ENCODE results near the gene IFT52. TPM values are rescaled to one million over a fixed set of nuclear protein-coding genes. Genes with fewer than 3 reads are reported as not detected.

The IFT52 gene
- total and polyA plus RNA-seq, 9 donors: 24.3 to 37.0 (median 28.6) TPM

- WGBS (ENCODE audit: insufficient coverage): 78% methylated on average over 18 of the region's 18 CpGs
- Histone ChIP-seq H3K4me3 (ENCODE audit: low read length) (no peak overlapping the region), H3K4me1 (ENCODE audit: control insufficient read depth, insufficient read depth, low read length) (no peaks in the 10 kb centered on the region), H3K27me3 (ENCODE audit: control insufficient read depth, insufficient read depth, low read length) (no peaks in the 10 kb centered on the region), H3K27ac (ENCODE audit: low read length) (no peak overlapping the region), H3K9me3 (replicated peaks; ENCODE audit: control insufficient read depth, low read depth, low read length) (no peaks in the 10 kb centered on the region), H3K36me3 (ENCODE audit: control insufficient read depth, insufficient read depth, low read length) (no peaks in the 10 kb centered on the region)
- DNase-seq: no peak
These were observed 25.6 kb upstream of the IFT52 start for GRCh38 chr20:43564993-43565757.

- no peaks in the 10 kb centered on the region for H3K9me3 ChIP-seq (replicated peaks; ENCODE audit: control insufficient read depth, low read depth, low read length)
- H3K36me3 ChIP-seq (ENCODE audit: control insufficient read depth, insufficient read depth, low read length): no peaks in the 10 kb centered on the region
- H3K27me3 ChIP-seq (ENCODE audit: control insufficient read depth, insufficient read depth, low read length): no peaks in the 10 kb centered on the region
- no peak for DNase-seq
- H3K27ac ChIP-seq (ENCODE audit: low read length): no peak overlapping the region
- 84% methylated on average over 4 of the region's 4 CpGs for WGBS (ENCODE audit: insufficient coverage)
- no peaks in the 10 kb centered on the region for H3K4me1 ChIP-seq (ENCODE audit: control insufficient read depth, insufficient read depth, low read length)
- no peak overlapping the region for H3K4me3 ChIP-seq (ENCODE audit: low read length)
These were observed 25.0 kb upstream of the IFT52 start for GRCh38 chr20:43565758-43566104.

- no peak for DNase-seq
- Histone ChIP-seq H3K27ac (ENCODE audit: low read length) (no peak overlapping the region), H3K27me3 (ENCODE audit: control insufficient read depth, insufficient read depth, low read length) (no peaks in the 10 kb centered on the region), H3K9me3 (replicated peaks; ENCODE audit: control insufficient read depth, low read depth, low read length) (no peaks in the 10 kb centered on the region), H3K4me3 (ENCODE audit: low read length) (no peak overlapping the region), H3K36me3 (ENCODE audit: control insufficient read depth, insufficient read depth, low read length) (no peaks in the 10 kb centered on the region), H3K4me1 (ENCODE audit: control insufficient read depth, insufficient read depth, low read length) (no peaks in the 10 kb centered on the region)
- WGBS (ENCODE audit: insufficient coverage): 79% methylated on average over 5 of the region's 9 CpGs
These were observed 23.3 kb upstream of the IFT52 start for GRCh38 chr20:43567477-43567876.

GRCh38 chr20:43568706-43569105 lies 22.0 kb upstream of the IFT52 start:
- H3K4me1 ChIP-seq (ENCODE audit: control insufficient read depth, insufficient read depth, low read length): no peaks in the 10 kb centered on the region
- 79% methylated on average over 3 of the region's 4 CpGs for WGBS (ENCODE audit: insufficient coverage)
- DNase-seq: no peak
- H3K27me3 ChIP-seq (ENCODE audit: control insufficient read depth, insufficient read depth, low read length): no peaks in the 10 kb centered on the region
- H3K27ac ChIP-seq (ENCODE audit: low read length): no peak overlapping the region
- no peaks in the 10 kb centered on the region for H3K36me3 ChIP-seq (ENCODE audit: control insufficient read depth, insufficient read depth, low read length)
- H3K4me3 ChIP-seq (ENCODE audit: low read length): no peak overlapping the region
- H3K9me3 ChIP-seq (replicated peaks; ENCODE audit: control insufficient read depth, low read depth, low read length): no peaks in the 10 kb centered on the region

- 97% methylated on average over 6 of the region's 10 CpGs for WGBS (ENCODE audit: insufficient coverage)
- no peak for DNase-seq
- no peaks in the 10 kb centered on the region for H3K4me1 ChIP-seq (ENCODE audit: control insufficient read depth, insufficient read depth, low read length)
- no peaks in the 10 kb centered on the region for H3K36me3 ChIP-seq (ENCODE audit: control insufficient read depth, insufficient read depth, low read length)
- no peaks in the 10 kb centered on the region for H3K27me3 ChIP-seq (ENCODE audit: control insufficient read depth, insufficient read depth, low read length)
- H3K4me3 ChIP-seq (ENCODE audit: low read length): no peak overlapping the region
- no peak overlapping the region for H3K27ac ChIP-seq (ENCODE audit: low read length)
- no peaks in the 10 kb centered on the region for H3K9me3 ChIP-seq (replicated peaks; ENCODE audit: control insufficient read depth, low read depth, low read length)
These were observed 21.5 kb upstream of the IFT52 start for GRCh38 chr20:43569282-43569681.

- 82% methylated on average over 8 of the region's 10 CpGs for WGBS (ENCODE audit: insufficient coverage)
- Histone ChIP-seq H3K9me3 (replicated peaks; ENCODE audit: control insufficient read depth, low read depth, low read length) (no peaks in the 10 kb centered on the region), H3K36me3 (ENCODE audit: control insufficient read depth, insufficient read depth, low read length) (no peaks in the 10 kb centered on the region), H3K4me3 (ENCODE audit: low read length) (no peak overlapping the region), H3K27ac (ENCODE audit: low read length) (no peak overlapping the region), H3K4me1 (ENCODE audit: control insufficient read depth, insufficient read depth, low read length) (no peaks in the 10 kb centered on the region), H3K27me3 (ENCODE audit: control insufficient read depth, insufficient read depth, low read length) (no peaks in the 10 kb centered on the region)
- DNase-seq: no peak
These were observed 20.2 kb upstream of the IFT52 start for GRCh38 chr20:43570496-43570895.

GRCh38 chr20:43571310-43571709 lies 19.4 kb upstream of the IFT52 start:
- Histone ChIP-seq H3K36me3 (ENCODE audit: control insufficient read depth, insufficient read depth, low read length) (no peaks in the 10 kb centered on the region), H3K9me3 (replicated peaks; ENCODE audit: control insufficient read depth, low read depth, low read length) (no peaks in the 10 kb centered on the region), H3K27ac (ENCODE audit: low read length) (no peak overlapping the region), H3K4me1 (ENCODE audit: control insufficient read depth, insufficient read depth, low read length) (no peaks in the 10 kb centered on the region), H3K27me3 (ENCODE audit: control insufficient read depth, insufficient read depth, low read length) (no peaks in the 10 kb centered on the region), H3K4me3 (ENCODE audit: low read length) (no peak overlapping the region)
- DNase-seq: no peak
- WGBS (ENCODE audit: insufficient coverage): 67% methylated on average over 1 of the region's 3 CpGs

- H3K4me1 ChIP-seq (ENCODE audit: control insufficient read depth, insufficient read depth, low read length): no peaks in the 10 kb centered on the region
- no peak overlapping the region for H3K4me3 ChIP-seq (ENCODE audit: low read length)
- 81% methylated on average over 5 of the region's 6 CpGs for WGBS (ENCODE audit: insufficient coverage)
- no peak for DNase-seq
- H3K27me3 ChIP-seq (ENCODE audit: control insufficient read depth, insufficient read depth, low read length): no peaks in the 10 kb centered on the region
- no peaks in the 10 kb centered on the region for H3K9me3 ChIP-seq (replicated peaks; ENCODE audit: control insufficient read depth, low read depth, low read length)
- no peak overlapping the region for H3K27ac ChIP-seq (ENCODE audit: low read length)
- no peaks in the 10 kb centered on the region for H3K36me3 ChIP-seq (ENCODE audit: control insufficient read depth, insufficient read depth, low read length)
These were observed 19.0 kb upstream of the IFT52 start for GRCh38 chr20:43571771-43572170.

GRCh38 chr20:43572891-43573290 lies 17.8 kb upstream of the IFT52 start:
- no peaks in the 10 kb centered on the region for H3K4me1 ChIP-seq (ENCODE audit: control insufficient read depth, insufficient read depth, low read length)
- H3K4me3 ChIP-seq (ENCODE audit: low read length): no peak overlapping the region
- 85% methylated on average over 8 of the region's 8 CpGs for WGBS (ENCODE audit: insufficient coverage)
- no peaks in the 10 kb centered on the region for H3K9me3 ChIP-seq (replicated peaks; ENCODE audit: control insufficient read depth, low read depth, low read length)
- DNase-seq: no peak
- no peak overlapping the region for H3K27ac ChIP-seq (ENCODE audit: low read length)
- H3K27me3 ChIP-seq (ENCODE audit: control insufficient read depth, insufficient read depth, low read length): no peaks in the 10 kb centered on the region
- H3K36me3 ChIP-seq (ENCODE audit: control insufficient read depth, insufficient read depth, low read length): no peaks in the 10 kb centered on the region

GRCh38 chr20:43576108-43576507 lies 14.6 kb upstream of the IFT52 start:
- Histone ChIP-seq H3K27ac (ENCODE audit: low read length) (no peak overlapping the region), H3K27me3 (ENCODE audit: control insufficient read depth, insufficient read depth, low read length) (no peaks in the 10 kb centered on the region), H3K36me3 (ENCODE audit: control insufficient read depth, insufficient read depth, low read length) (no peaks in the 10 kb centered on the region), H3K4me3 (ENCODE audit: low read length) (no peak overlapping the region), H3K4me1 (ENCODE audit: control insufficient read depth, insufficient read depth, low read length) (no peaks in the 10 kb centered on the region), H3K9me3 (replicated peaks; ENCODE audit: control insufficient read depth, low read depth, low read length) (no peaks in the 10 kb centered on the region)
- no peak for DNase-seq
- 40% methylated on average over 10 of the region's 10 CpGs for WGBS (ENCODE audit: insufficient coverage)
